MM.1S (cell line): ENCODE results near the gene TEX2.

Experiments used
- DNase-seq: peaks from one replicate; pipeline ENCODE4 v3.0.0-alpha.2; 2015
- H2AFZ ChIP-seq: fragments of 300-600 bp; sonication (generic); 2 replicates; pipeline ENCODE4 v1.6.0; 2016; ENCODE audit warnings: antibody characterized with exemption, low read length
- H3F3A ChIP-seq: fragments of 300-600 bp; sonication (generic); 2 replicates; pipeline ENCODE4 v1.6.1; 2016; ENCODE audit warnings: mild to moderate bottlenecking, antibody characterized with exemption, low read length, moderate library complexity, mixed read lengths; ENCODE audit not compliant: insufficient read depth
- H3K27ac ChIP-seq: fragments of 300-600 bp; sonication (generic); 2 replicates; pipeline ENCODE4 v1.5.1; 2016; ENCODE audit warnings: mild to moderate bottlenecking, low read length
- H3K27me3 ChIP-seq: fragments of 300-600 bp; sonication (generic); replicated peaks from 2 replicates; pipeline ENCODE4 v1.6.0; 2016; ENCODE audit warnings: low read length; ENCODE audit not compliant: insufficient read depth
- H3K36me3 ChIP-seq: fragments of 300-600 bp; sonication (generic); replicated peaks from 2 replicates; pipeline ENCODE4 v1.6.1; 2016; ENCODE audit warnings: mild to moderate bottlenecking, low read length, mixed read lengths; ENCODE audit not compliant: insufficient read depth
- H3K4me1 ChIP-seq: fragments of 300-600 bp; sonication (generic); 2 replicates; pipeline ENCODE4 v1.6.1; 2016; ENCODE audit warnings: low read length, mixed read lengths
- H3K4me2 ChIP-seq: fragments of 300-600 bp; sonication (generic); 2 replicates; pipeline ENCODE4 v1.6.0; 2016; ENCODE audit warnings: low read depth, low read length
- H3K4me3 ChIP-seq: fragments of 300-600 bp; sonication (generic); 2 replicates; pipeline ENCODE4 v1.5.1; 2016; ENCODE audit warnings: low read length, mixed read lengths
- H3K79me2 ChIP-seq: fragments of 300-600 bp; sonication (generic); 2 replicates; pipeline ENCODE4 v1.6.1; 2016; ENCODE audit warnings: mixed run types, low read length, mixed read lengths
- H3K9ac ChIP-seq: fragments of 300-600 bp; sonication (generic); 2 replicates; pipeline ENCODE4 v1.6.1; 2016; ENCODE audit warnings: low read length, mixed read lengths
- H3K9me2 ChIP-seq: fragments of 300-600 bp; sonication (generic); replicated peaks from 2 replicates; pipeline ENCODE4 v1.6.1; 2016; ENCODE audit warnings: mild to moderate bottlenecking, low read length, mixed read lengths; ENCODE audit not compliant: insufficient read depth
- H3K9me3 ChIP-seq: fragments of 300-600 bp; sonication (generic); replicated peaks from 2 replicates; pipeline ENCODE4 v1.6.1; 2016; ENCODE audit warnings: mild to moderate bottlenecking, low read length, mixed read lengths; ENCODE audit not compliant: insufficient read depth
- H4K20me1 ChIP-seq: fragments of 300-600 bp; sonication (generic); 2 replicates; pipeline ENCODE4 v1.6.1; 2016; ENCODE audit warnings: mild to moderate bottlenecking, low read length, moderate library complexity, mixed read lengths; ENCODE audit not compliant: insufficient read depth
- EZH2 ChIP-seq: fragments of 300-600 bp; sonication (generic); optimal IDR thresholded peaks from 2 replicates; pipeline ENCODE3; 2017; ENCODE audit warnings: low read depth, mild to moderate bottlenecking, antibody characterized with exemption, low read length, mixed read lengths
- EZH2phosphoT487 ChIP-seq: fragments of 300-600 bp; sonication (generic); IDR thresholded peaks from 2 replicates; pipeline ENCODE4 v1.6.1; 2018; ENCODE audit warnings: antibody characterized with exemption, low read length
- TF ChIP-seq, protein P1 (sequence below): fragments of 300-600 bp; sonication (generic); IDR thresholded peaks from 2 replicates; pipeline ENCODE4 v1.5.1; 2016; ENCODE audit warnings: antibody characterized with exemption, low read length, mixed read lengths

TEX2 gene

GRCh38 chr17:64103391-64104364 lies 159.4 kb downstream of the TEX2 start:
- H3K9me2 ChIP-seq = no peaks in the 10 kb centered on the region
- no peaks in the 10 kb centered on the region for H3K9me3 ChIP-seq
- peaks cover 93% of the 10 kb centered on the region for H3K4me1 ChIP-seq
- 0 out of 2 replicates have a peak, but pooled peaks cover 4% of the 10 kb centered on the region for H4K20me1 ChIP-seq
- no peak overlapping the region for H3K4me3 ChIP-seq
- peak overlapping the region; percentile 64; the same call in 1 of the 2 replicates for H3K4me2 ChIP-seq
- peak overlapping the region; percentile 39; the same call in 1 of the 2 replicates for H3K9ac ChIP-seq
- peaks cover 95% of the 10 kb centered on the region for H3K79me2 ChIP-seq
- DNase-seq = peak; percentile 81
- H2AFZ ChIP-seq = no peak overlapping the region
- H3F3A ChIP-seq = peaks cover 84% of the 10 kb centered on the region
- TF ChIP-seq EZH2phosphoT487 (no peak), EZH2 (no peak)
- no peaks in the 10 kb centered on the region; the same call in 1 of the 2 replicates for H3K36me3 ChIP-seq
- H3K27ac ChIP-seq = peak overlapping the region; percentile 90
- no peaks in the 10 kb centered on the region for H3K27me3 ChIP-seq

GRCh38 chr17:64102627-64103390 lies 160.3 kb downstream of the TEX2 start:
- Histone ChIP-seq H3K4me2 (peak overlapping the region; percentile 38), H2AFZ (no peak overlapping the region), H3K36me3 (peaks cover 6% of the 10 kb centered on the region; the same call in 1 of the 2 replicates), H3F3A (peaks cover 84% of the 10 kb centered on the region), H3K9me3 (no peaks in the 10 kb centered on the region), H3K9me2 (no peaks in the 10 kb centered on the region), H4K20me1 (no peaks in the 10 kb centered on the region), H3K79me2 (peaks cover 95% of the 10 kb centered on the region), H3K4me3 (peak overlapping the region; percentile 20), H3K27ac (peak overlapping the region; percentile 90), H3K4me1 (peaks cover 92% of the 10 kb centered on the region), H3K9ac (peak overlapping the region; percentile 34), H3K27me3 (no peaks in the 10 kb centered on the region)
- DNase-seq = no peak
- TF ChIP-seq EZH2phosphoT487 (no peak), EZH2 (no peak)
- TF ChIP-seq, protein P1, sequence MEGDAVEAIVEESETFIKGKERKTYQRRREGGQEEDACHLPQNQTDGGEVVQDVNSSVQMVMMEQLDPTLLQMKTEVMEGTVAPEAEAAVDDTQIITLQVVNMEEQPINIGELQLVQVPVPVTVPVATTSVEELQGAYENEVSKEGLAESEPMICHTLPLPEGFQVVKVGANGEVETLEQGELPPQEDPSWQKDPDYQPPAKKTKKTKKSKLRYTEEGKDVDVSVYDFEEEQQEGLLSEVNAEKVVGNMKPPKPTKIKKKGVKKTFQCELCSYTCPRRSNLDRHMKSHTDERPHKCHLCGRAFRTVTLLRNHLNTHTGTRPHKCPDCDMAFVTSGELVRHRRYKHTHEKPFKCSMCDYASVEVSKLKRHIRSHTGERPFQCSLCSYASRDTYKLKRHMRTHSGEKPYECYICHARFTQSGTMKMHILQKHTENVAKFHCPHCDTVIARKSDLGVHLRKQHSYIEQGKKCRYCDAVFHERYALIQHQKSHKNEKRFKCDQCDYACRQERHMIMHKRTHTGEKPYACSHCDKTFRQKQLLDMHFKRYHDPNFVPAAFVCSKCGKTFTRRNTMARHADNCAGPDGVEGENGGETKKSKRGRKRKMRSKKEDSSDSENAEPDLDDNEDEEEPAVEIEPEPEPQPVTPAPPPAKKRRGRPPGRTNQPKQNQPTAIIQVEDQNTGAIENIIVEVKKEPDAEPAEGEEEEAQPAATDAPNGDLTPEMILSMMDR = no peak

DNA sequence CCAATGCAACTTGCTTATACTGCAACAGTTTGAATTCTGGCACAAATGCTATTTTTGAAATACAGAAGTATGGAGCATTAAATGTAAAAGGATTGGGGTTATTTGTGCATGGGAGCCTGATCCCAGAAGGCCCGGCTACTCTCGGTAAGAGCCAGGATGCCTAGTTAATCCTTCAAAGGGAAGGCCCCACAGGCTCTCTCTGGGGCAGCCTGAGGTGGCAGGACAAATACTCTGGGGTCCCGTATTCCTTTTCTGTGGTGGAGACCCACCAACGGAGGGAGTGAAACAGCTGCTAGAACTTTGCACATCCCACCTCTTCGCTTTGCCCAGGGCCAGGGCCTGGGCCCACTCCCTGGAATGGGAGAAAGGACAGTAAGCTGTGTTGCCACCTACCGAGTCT lies 163.5 kb downstream of the TEX2 start:
- peaks cover 87% of the 10 kb centered on the region for H3F3A ChIP-seq
- H3K27me3 ChIP-seq = no peaks in the 10 kb centered on the region
- H3K4me2 ChIP-seq = peak overlapping the region; percentile 24; the same call in 1 of the 2 replicates
- H3K9me3 ChIP-seq = no peaks in the 10 kb centered on the region
- H3K79me2 ChIP-seq = peaks cover 95% of the 10 kb centered on the region
- TF ChIP-seq, protein P1 = no peak
- no peaks in the 10 kb centered on the region for H3K9me2 ChIP-seq
- peak overlapping the region; percentile 12; the same call in 1 of the 2 replicates for H3K9ac ChIP-seq
- H2AFZ ChIP-seq = no peak overlapping the region
- no peaks in the 10 kb centered on the region for H4K20me1 ChIP-seq
- no peak overlapping the region for H3K4me3 ChIP-seq
- peak overlapping the region; percentile 98; the same call in 1 of the 2 replicates for H3K27ac ChIP-seq
- H3K4me1 ChIP-seq = peaks cover 93% of the 10 kb centered on the region
- DNase-seq = no peak
- peaks cover 10% of the 10 kb centered on the region for H3K36me3 ChIP-seq
